ENCODE data around the gene PLPP4. TPM values are rescaled to one million over a fixed set of nuclear protein-coding genes. Genes with fewer than 3 reads are reported as not detected.

PLPP4 gene
- total RNA-seq, 2 experiments from 2014 or later: not detected

DNA sequence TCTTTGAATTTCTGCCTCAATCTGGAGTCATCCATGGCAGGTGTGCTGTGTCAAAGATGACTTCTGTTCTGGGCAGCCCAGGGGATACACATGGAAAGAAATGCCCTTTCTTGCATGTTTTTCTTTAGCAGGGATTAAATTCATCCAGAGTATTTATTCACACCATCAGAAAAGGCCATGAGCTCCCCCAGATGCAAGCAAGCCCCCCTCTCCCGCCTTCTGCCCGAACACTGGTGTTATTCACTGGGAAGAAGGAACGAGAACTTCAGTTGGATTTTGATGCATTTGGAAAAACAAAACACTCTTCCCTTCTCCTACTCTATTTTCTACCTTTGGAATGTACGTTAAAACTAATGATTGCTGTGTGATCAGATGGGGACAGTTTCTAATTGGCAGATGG, 1.4 kb downstream of the PLPP4 start:
- H3K27me3 ChIP-seq (ENCODE audit: control insufficient read depth in 1 of 2, insufficient read depth in 2 of 2, low read length in 2 of 2): peaks cover 28 to 32% of the 10 kb centered on the region in 2 experiments
- H3K4me1 ChIP-seq (ENCODE audit: insufficient read depth, low read length): no peaks in the 10 kb centered on the region
- TF ChIP-seq, protein P1, sequence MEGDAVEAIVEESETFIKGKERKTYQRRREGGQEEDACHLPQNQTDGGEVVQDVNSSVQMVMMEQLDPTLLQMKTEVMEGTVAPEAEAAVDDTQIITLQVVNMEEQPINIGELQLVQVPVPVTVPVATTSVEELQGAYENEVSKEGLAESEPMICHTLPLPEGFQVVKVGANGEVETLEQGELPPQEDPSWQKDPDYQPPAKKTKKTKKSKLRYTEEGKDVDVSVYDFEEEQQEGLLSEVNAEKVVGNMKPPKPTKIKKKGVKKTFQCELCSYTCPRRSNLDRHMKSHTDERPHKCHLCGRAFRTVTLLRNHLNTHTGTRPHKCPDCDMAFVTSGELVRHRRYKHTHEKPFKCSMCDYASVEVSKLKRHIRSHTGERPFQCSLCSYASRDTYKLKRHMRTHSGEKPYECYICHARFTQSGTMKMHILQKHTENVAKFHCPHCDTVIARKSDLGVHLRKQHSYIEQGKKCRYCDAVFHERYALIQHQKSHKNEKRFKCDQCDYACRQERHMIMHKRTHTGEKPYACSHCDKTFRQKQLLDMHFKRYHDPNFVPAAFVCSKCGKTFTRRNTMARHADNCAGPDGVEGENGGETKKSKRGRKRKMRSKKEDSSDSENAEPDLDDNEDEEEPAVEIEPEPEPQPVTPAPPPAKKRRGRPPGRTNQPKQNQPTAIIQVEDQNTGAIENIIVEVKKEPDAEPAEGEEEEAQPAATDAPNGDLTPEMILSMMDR (IDR thresholded peaks at IDR 0.05): no peak
- no peak for DNase-seq
- no peak overlapping the region for H3K27ac ChIP-seq (ENCODE audit: low read depth in 1 of 2, low read length in 2 of 2)
- ChIA-PET POLR2A (no interaction called here), CTCF (no interaction called here)
- ATAC-seq (ENCODE audit: poor library complexity): no peak
- Mint-ChIP-seq H3K27me3 (peaks cover 52% of the 10 kb centered on the region), H3K4me3 (no peak overlapping the region), H3K36me3 (ENCODE audit: low read depth) (no peaks in the 10 kb centered on the region), H3K9me3 (no peaks in the 10 kb centered on the region), H3K27ac (no peak overlapping the region), H3K4me1 (ENCODE audit: low read depth) (no peaks in the 10 kb centered on the region)
- intact Hi-C loops (cut with DNase I, micrococcal nuclease): no loop called here
- no peak overlapping the region for H3K4me3 ChIP-seq (ENCODE audit: low read length)
- no peaks in the 10 kb centered on the region for H3K36me3 ChIP-seq (ENCODE audit: insufficient read depth, low read length)
- H3K9me3 ChIP-seq (ENCODE audit: control insufficient read depth in 1 of 2, insufficient read depth in 1 of 2, low read length in 2 of 2): peaks cover 0 to 17% of the 10 kb centered on the region in 2 experiments

DNA sequence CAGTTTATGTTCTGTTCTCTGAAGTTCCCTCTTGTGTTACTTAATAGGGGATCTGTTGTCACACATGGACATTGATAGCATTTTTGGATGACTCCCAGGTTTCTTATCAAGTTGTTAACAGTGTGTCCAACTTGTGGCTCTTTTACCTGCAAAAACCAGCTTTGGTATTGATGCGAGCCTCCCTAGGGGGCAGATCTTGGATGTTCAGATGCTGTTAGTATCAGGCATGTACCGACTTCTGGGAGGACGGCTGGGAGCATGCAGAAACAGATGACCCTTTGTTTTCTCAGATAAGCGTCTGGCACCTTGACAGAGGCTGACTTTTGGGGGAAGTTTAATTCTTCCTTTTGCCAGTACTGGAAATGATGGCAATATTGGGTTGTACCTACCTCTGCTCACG, 2.2 kb downstream of the PLPP4 start:
- POLR2A ChIA-PET: no interaction called here

DNA sequence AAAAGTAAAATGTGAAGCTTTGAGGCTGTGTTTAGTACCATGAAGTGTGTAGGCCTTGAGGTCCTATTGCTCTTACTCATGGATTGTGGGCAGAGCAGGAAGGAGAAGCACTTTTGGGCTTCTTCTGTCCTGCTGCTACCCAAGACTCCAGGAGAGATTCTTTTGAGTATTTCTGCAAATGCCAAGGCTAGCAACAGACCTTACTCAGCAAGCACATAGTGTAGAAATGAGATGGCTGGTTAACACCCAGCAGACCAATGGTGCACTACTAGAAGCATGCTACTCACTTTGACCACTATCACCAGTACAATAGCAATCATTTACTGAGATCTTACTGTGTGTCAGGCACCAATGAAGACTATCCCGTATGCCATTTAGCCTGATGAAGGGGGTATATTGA, 3.2 kb downstream of the PLPP4 start:
- DNase-seq (no peak), ATAC-seq (ENCODE audit: poor library complexity) (no peak)
- ChIA-PET CTCF (no interaction called here), POLR2A (no interaction called here)
- Histone ChIP-seq H3K27ac (ENCODE audit: low read depth in 1 of 2, low read length in 2 of 2) (no peak overlapping the region), H3K4me1 (ENCODE audit: insufficient read depth, low read length) (no peaks in the 10 kb centered on the region), H3K36me3 (ENCODE audit: insufficient read depth, low read length) (no peaks in the 10 kb centered on the region), H3K27me3 (ENCODE audit: control insufficient read depth in 1 of 2, insufficient read depth in 2 of 2, low read length in 2 of 2) (peaks cover 28 to 32% of the 10 kb centered on the region in 2 experiments), H3K4me3 (ENCODE audit: low read length) (no peak overlapping the region), H3K9me3 (ENCODE audit: control insufficient read depth in 1 of 2, insufficient read depth in 1 of 2, low read length in 2 of 2) (peaks cover 0 to 17% of the 10 kb centered on the region in 2 experiments)
- H3K27ac Mint-ChIP-seq: no peak overlapping the region
- H3K36me3 Mint-ChIP-seq (ENCODE audit: low read depth): no peaks in the 10 kb centered on the region
- TF ChIP-seq, protein P1 (IDR thresholded peaks at IDR 0.05): no peak
- H3K9me3 Mint-ChIP-seq: no peaks in the 10 kb centered on the region
- no peak overlapping the region for H3K4me3 Mint-ChIP-seq
- intact Hi-C loops (cut with DNase I, micrococcal nuclease): no loop called here
- H3K4me1 Mint-ChIP-seq (ENCODE audit: low read depth): no peaks in the 10 kb centered on the region
- peaks cover 44% of the 10 kb centered on the region for H3K27me3 Mint-ChIP-seq

More for the DNA sequence above, 2.2 kb downstream of the PLPP4 start:
- Histone ChIP-seq H3K36me3 (ENCODE audit: insufficient read depth, low read length) (no peaks in the 10 kb centered on the region), H3K4me3 (ENCODE audit: low read length) (no peak overlapping the region), H3K27ac (ENCODE audit: low read depth in 1 of 2, low read length in 2 of 2) (no peak overlapping the region), H3K4me1 (ENCODE audit: insufficient read depth, low read length) (no peaks in the 10 kb centered on the region), H3K9me3 (ENCODE audit: control insufficient read depth in 1 of 2, insufficient read depth in 1 of 2, low read length in 2 of 2) (peaks cover 0 to 17% of the 10 kb centered on the region in 2 experiments), H3K27me3 (ENCODE audit: control insufficient read depth in 1 of 2, insufficient read depth in 2 of 2, low read length in 2 of 2) (peaks cover 28 to 32% of the 10 kb centered on the region in 2 experiments)
- Mint-ChIP-seq H3K9me3 (no peaks in the 10 kb centered on the region), H3K27ac (no peak overlapping the region), H3K27me3 (peaks cover 47% of the 10 kb centered on the region), H3K36me3 (ENCODE audit: low read depth) (no peaks in the 10 kb centered on the region), H3K4me3 (no peak overlapping the region), H3K4me1 (ENCODE audit: low read depth) (no peaks in the 10 kb centered on the region)
- ATAC-seq (ENCODE audit: poor library complexity) (no peak), DNase-seq (no peak)
- CTCF ChIA-PET: no interaction called here
- TF ChIP-seq, protein P1 (IDR thresholded peaks at IDR 0.05): no peak
- intact Hi-C loops (cut with DNase I, micrococcal nuclease): no loop called here

Measured in CD4-positive, alpha-beta T cell (primary cell).